Measurements from ENCODE around the gene CFDP1. TPM values are rescaled to one million over a fixed set of nuclear protein-coding genes. Genes with fewer than 3 reads are reported as not detected.

The CFDP1 gene
- total and polyA plus RNA-seq, 8 donors, result 25.8 to 126 (median 60.7) TPM; not detected in 1

- WGBS, 5 donors, result 47 to 68% (median 60%) methylated on average over 3 of the region's 3 CpGs
- DNase-seq, result no peak
These were observed 121.8 kb downstream of the CFDP1 start for GRCh38 chr16:75311383-75311938.

DNA sequence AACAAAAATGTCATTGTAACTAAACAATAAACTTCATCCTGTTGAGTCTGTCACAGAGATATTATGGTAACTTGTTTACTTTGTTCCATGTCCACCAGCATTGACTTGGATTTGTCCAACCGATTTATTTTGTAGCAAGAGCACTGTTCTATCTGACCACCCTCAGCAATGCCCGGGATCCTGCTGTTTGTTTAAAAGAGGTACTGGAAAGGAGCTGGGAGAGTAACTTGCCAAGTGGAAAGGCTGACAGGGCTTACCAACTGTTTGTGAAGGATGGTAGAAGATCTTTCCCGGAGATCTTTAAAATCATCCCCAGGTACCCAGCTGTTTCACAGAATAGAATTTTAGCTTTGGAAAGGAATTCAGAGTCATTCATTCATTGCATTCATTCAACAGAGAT is 122.8 kb downstream of the CFDP1 start:
- intact Hi-C loops (cut with DNase I; ENCODE audit: low total_unique reads), result no loop called here
- peaks cover 18 to 48% (median 33%) of the 10 kb centered on the region in 4 donors for H3K4me1 ChIP-seq
- no peak overlapping the region for H3K27ac ChIP-seq
- 46 to 71% (median 53%) methylated on average over 3 of the region's 3 CpGs for WGBS, 5 donors
- peaks cover 0 to 12% (median 11%) of the 10 kb centered on the region in 4 donors for H3K36me3 ChIP-seq
- TF ChIP-seq POLR2AphosphoS5 (IDR thresholded peaks at IDR 0.05) (no peak), POLR2A (IDR thresholded peaks at IDR 0.05) (no peak), EP300 (IDR thresholded peaks at IDR 0.05) (no peak), CTCF (IDR thresholded peaks at IDR 0.05) (no peak)
- no peak for DNase-seq
- no peak overlapping the region for H3K4me3 ChIP-seq
- H3K9me3 ChIP-seq, result no peaks in the 10 kb centered on the region
- H3K27me3 ChIP-seq, result no peaks in the 10 kb centered on the region

More at GRCh38 chr16:75311383-75311938, 121.8 kb downstream of the CFDP1 start:
- TF ChIP-seq EP300 (IDR thresholded peaks at IDR 0.05), result no peak
- TF ChIP-seq POLR2AphosphoS5 (IDR thresholded peaks at IDR 0.05), result no peak
- no peak for TF ChIP-seq POLR2A (IDR thresholded peaks at IDR 0.05)
- no peak for TF ChIP-seq CTCF (IDR thresholded peaks at IDR 0.05)
- no peak overlapping the region for H3K4me3 ChIP-seq
- H3K36me3 ChIP-seq, result peaks cover 0 to 12% (median 11%) of the 10 kb centered on the region in 4 donors
- H3K4me1 ChIP-seq, result peaks cover 9 to 39% (median 24%) of the 10 kb centered on the region in 4 donors
- peak overlapping the region in 2 of 5 donors; percentile 44 to 46 for H3K27ac ChIP-seq
- no peaks in the 10 kb centered on the region for H3K9me3 ChIP-seq
- no peaks in the 10 kb centered on the region for H3K27me3 ChIP-seq
- intact Hi-C loops (cut with DNase I; ENCODE audit: low total_unique reads), result no loop called here

DNA sequence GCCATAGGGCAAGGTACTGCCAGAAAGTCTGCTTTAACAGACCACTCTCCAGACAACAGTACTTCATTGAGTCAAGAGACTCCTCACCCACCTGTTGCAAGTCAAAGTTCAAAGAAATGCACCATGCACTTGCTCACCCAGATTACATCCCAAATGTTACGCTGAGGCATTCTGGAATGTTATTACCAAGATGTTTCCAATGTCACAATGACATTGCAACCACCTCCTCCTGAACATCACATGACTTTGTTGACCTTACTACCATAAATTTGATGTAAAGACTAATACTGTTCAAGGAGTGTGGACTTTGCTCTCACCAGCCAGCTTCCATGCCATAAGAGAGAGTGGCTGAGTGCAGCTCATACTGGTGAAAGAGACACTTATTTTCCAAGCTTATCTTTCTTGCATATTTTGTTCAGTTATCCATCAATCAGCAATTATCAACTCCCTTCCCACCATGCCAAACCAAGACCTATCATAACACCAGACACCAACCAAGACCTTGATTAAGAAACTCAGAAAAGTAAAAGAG is 123.3 kb downstream of the CFDP1 start:
- peaks cover 24 to 54% (median 38%) of the 10 kb centered on the region in 4 donors for H3K4me1 ChIP-seq
- intact Hi-C loops (cut with DNase I; ENCODE audit: low total_unique reads), result no loop called here

GRCh38 chr16:75309156-75309555 is 124.1 kb downstream of the CFDP1 start:
- TF ChIP-seq POLR2AphosphoS5 (IDR thresholded peaks at IDR 0.05) (no peak), EP300 (IDR thresholded peaks at IDR 0.05) (no peak), CTCF (IDR thresholded peaks at IDR 0.05) (no peak), POLR2A (IDR thresholded peaks at IDR 0.05) (no peak)
- intact Hi-C loops (cut with DNase I; ENCODE audit: low total_unique reads), result no loop called here
- no peak overlapping the region for H3K4me3 ChIP-seq
- no peaks in the 10 kb centered on the region for H3K9me3 ChIP-seq
- H3K4me1 ChIP-seq, result peaks cover 31 to 62% (median 46%) of the 10 kb centered on the region in 4 donors
- H3K36me3 ChIP-seq, result peaks cover 0 to 14% (median 11%) of the 10 kb centered on the region in 4 donors
- DNase-seq, result no peak
- peak overlapping the region in 1 of 5 donors; percentile 6 for H3K27ac ChIP-seq
- no peaks in the 10 kb centered on the region for H3K27me3 ChIP-seq
- WGBS, 5 donors, result 94 to 97% (median 95%) methylated on average over 8 of the region's 8 CpGs

More for the DNA sequence above, 123.3 kb downstream of the CFDP1 start:
- TF ChIP-seq EP300 (IDR thresholded peaks at IDR 0.05) (no peak), CTCF (IDR thresholded peaks at IDR 0.05) (no peak), POLR2AphosphoS5 (IDR thresholded peaks at IDR 0.05) (no peak), POLR2A (IDR thresholded peaks at IDR 0.05) (no peak)
- Histone ChIP-seq H3K9me3 (no peaks in the 10 kb centered on the region), H3K4me3 (no peak overlapping the region), H3K27ac (no peak overlapping the region), H3K36me3 (peaks cover 0 to 12% (median 11%) of the 10 kb centered on the region in 4 donors), H3K27me3 (no peaks in the 10 kb centered on the region)
- 86 to 100% (median 97%) methylated on average over 1 of the region's 1 CpG for WGBS, 5 donors
- peak in 1 of 2 donors; percentile 58 for DNase-seq
